GM19395 (cell line): ENCODE results near the gene ZDHHC22.

Experiments used
- ATAC-seq: cut with Tn5 transposase; IDR thresholded peaks from one replicate; pipeline ENCODE4 v1.9.1; 2021; ENCODE audit warnings: mild to moderate bottlenecking, moderate library complexity; ENCODE audit not compliant: unreplicated experiment

Gene ZDHHC22

DNA sequence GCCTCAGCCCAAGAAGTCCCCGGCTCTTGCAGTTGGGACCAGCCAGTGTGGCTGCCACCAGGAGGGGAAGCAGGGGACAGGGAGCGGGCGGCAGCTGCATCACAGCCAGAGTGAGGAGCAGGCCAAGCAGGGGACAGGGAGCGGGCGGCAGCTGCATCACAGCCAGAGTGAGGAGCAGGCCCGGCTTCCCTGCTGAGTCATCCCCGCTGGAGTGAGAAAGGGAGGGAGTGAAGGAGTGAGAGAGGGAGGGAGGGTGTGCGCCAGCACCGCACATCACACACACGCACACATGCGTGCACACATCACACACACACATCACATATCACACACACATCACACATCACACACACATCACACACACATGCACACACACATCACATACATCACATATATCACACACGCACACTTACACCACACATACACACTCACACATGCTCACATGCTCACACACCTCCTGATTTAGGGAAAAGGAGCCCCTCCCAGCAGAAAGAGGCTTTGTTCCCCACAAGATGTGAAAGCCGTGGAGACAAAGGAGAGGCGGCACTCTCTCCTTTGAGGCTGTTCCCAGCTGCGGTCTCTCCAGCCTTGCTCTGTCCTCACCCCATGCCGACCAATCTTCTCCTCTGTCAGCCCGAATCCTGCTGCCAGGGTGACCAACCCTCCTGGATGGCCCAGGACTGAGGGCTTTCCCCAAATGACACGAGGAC is 16.7 kb upstream of the ZDHHC22 start:
- ATAC-seq = no peak

DNA sequence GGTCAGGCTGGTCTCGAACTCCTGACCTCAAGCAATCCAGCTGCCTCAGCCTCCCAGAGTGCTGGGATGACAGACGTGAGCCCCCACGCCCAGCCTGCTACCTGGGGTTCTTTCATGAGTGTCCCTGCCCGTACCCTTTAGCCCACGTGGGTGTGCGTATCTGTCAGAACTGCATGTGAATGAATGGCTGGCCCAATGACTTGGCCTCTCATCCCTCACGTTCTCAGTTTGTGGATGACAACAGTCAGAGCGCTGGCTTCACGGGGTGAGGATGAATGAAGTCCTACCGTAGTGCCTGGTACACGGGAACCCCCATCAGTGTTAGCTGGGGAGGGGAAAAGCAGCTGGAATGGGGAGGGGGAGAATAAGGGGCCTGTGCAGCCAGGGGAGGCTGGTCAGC is 16.1 kb upstream of the ZDHHC22 start:
- no peak for ATAC-seq

GRCh38 chr14:77155083-77155482 is 13.5 kb upstream of the ZDHHC22 start:
- no peak for ATAC-seq

- no peak for ATAC-seq
Measured at GRCh38 chr14:77154421-77154820, 12.8 kb upstream of the ZDHHC22 start.

DNA sequence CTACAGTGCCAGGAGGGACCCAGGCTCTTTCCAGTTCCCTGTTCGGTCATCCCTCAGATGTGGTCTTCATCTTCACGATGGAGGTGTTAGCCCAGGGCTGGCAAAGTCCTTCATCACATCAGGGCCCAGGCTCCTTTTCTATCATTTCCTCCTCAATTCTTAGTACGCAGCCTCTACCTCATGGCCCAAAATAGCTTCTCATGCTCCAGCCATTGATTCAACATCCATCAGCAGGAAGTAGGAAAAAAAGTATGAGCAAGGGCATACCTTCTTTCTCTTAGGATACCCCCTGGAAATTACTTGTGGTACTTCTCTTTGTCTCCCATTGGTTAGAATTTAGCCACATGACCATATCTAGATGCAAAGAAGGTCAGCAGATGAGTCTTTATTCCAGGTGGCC is 12.2 kb upstream of the ZDHHC22 start:
- ATAC-seq = no peak

GRCh38 chr14:77151918-77152588 is 10.5 kb upstream of the ZDHHC22 start:
- no peak for ATAC-seq

DNA sequence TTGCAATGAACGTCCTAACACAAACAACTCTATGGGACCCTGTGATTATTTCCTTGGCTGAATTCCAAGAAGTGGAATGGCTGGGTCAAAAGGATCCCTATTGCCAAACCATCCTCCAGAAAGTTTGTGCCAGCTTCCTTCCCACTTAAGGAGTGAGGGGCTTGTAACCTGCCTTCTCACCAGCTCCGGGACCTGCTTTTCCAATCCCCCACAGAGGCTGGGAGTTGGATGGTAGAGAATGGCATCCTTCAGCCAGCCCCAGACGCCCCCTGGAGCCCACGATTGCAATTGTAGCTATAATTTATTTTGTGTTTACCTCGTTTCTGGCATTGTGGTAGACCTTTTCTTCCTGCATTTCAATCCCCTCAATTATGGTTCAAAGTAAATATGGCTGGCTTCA is 9.7 kb upstream of the ZDHHC22 start:
- no peak for ATAC-seq

DNA sequence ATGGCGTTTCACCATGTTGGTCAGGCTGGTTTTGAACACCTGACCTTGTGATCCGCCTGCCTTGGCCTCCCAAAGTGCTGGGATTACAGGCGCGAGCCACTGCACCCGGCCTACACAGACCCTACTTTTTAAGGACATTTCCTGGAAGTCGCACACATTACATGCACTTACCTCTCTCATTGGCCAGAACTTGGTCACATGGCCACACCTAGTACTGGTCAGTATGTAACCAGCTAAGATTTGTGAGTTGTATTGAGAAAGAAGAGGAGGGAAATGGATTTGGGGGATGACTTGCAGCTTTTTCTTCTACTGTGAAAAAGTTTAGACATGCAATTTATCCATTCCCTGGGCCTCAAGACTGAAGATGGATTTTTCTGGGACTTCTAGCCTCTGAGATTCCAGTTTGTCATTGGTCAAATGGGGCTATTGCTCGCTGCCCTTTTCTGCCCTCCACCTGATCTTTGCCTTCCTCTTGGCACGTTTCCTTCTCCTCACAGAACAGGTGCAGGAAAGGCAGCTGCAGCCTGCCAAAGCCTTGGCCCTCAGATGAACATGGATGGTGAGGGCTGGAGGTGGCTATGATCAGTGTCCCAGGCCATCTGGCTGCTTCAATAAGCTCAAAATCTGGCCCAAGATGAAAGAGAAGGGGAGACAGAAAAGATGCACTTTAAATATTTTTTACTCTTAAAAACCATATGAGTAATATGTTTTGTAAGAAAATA is 7.1 kb upstream of the ZDHHC22 start:
- no peak for ATAC-seq

- ATAC-seq = no peak
Measured at GRCh38 chr14:77145975-77146740, 4.6 kb upstream of the ZDHHC22 start.

DNA sequence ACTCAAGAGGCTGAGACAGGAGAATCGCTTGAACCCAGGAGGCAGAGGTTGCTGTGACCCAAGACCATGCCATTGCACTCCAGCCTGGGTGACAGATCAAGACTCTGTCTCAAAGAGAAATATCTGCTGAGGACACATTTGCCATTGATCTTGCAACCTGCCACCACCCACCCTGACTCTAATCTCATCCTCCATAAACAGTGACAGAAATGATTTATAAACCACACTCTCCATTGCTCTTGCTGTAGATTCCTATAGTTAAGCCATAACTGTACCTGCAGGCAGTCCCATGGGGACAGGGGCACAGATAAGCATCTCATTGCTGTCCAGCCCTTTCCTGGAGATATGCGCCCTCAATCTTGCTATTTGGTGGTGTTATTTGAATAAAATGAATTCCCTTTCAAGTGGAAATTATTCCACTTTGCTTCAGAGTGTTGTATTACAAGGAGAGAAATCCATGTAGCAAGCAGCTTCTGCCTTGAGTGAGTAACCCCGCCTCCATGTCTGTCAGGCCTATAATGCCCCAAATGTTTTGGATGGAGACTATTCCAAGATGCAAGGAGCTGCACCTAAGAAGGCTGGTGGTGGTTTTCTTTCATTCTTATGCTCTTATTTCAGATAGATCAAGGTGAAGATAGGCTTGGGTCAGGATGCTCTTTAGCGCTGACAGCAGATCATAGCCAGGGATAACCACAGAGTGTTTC is 3.0 kb upstream of the ZDHHC22 start:
- ATAC-seq = no peak

- no peak for ATAC-seq
Measured at GRCh38 chr14:77143071-77143470, 1.5 kb upstream of the ZDHHC22 start.

GRCh38 chr14:77142005-77142800 is 612 bp upstream of the ZDHHC22 start:
- no peak for ATAC-seq

GRCh38 chr14:77140359-77141213 is 1.0 kb downstream of the ZDHHC22 start:
- no peak for ATAC-seq

GRCh38 chr14:77139540-77140358 is 1.8 kb downstream of the ZDHHC22 start:
- ATAC-seq = no peak

DNA sequence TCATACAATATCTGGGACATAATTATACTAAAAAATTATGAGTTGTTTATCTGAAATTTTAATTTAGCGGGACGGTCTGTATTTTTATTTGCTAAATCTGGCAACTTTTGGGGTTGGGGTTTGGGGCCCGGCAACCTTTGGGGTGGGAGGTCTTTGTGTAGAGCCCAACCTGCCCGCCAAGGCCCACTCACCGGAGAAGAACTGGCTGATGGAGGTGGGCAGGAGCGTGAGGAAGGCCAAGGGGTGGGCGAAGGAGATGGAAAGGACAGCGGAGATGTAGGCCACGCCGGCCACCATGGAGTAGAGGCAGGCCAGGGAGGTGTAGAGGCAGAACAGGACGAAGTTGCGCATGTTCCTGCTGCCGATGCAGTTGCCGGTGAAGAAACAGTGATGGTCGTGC is 2.6 kb downstream of the ZDHHC22 start:
- no peak for ATAC-seq

- ATAC-seq = peak; percentile 57
Measured at GRCh38 chr14:77133720-77134338, 7.8 kb downstream of the ZDHHC22 start.

- no peak for ATAC-seq
Measured at GRCh38 chr14:77131871-77132486, 9.6 kb downstream of the ZDHHC22 start.
